Neural crest cell (in vitro differentiated cells): ENCODE data around the gene GRIA4. TPM values are rescaled to one million over a fixed set of nuclear protein-coding genes. Genes with fewer than 3 reads are reported as not detected.
A peak's percentile ranks its signal among the peaks of the same experiment; 100 is the strongest.

Experiments
- DNase-seq: peaks from one replicate; pipeline ENCODE4 v3.0.0; 2021; ENCODE audit warnings: low read depth, mixed read lengths, low spot score
- H3K27ac Mint-ChIP-seq: one replicate; pipeline ENCODE4 v1.8.0; 2021; ENCODE audit warnings: mild to moderate bottlenecking, mixed read lengths; ENCODE audit not compliant: unreplicated experiment
- H3K27me3 Mint-ChIP-seq: 2 replicates; pipeline ENCODE4 v1.8.0; 2021; ENCODE audit warnings: low read depth, mild to moderate bottlenecking, mixed read lengths
- H3K36me3 Mint-ChIP-seq: 2 replicates; pipeline ENCODE4 v1.8.0; 2021; ENCODE audit warnings: low read depth, mild to moderate bottlenecking, mixed read lengths
- H3K4me1 Mint-ChIP-seq: 2 replicates; pipeline ENCODE4 v1.8.0; 2021; ENCODE audit warnings: mixed read lengths
- H3K4me3 Mint-ChIP-seq: one replicate; pipeline ENCODE4 v1.8.0; 2021; ENCODE audit warnings: mild to moderate bottlenecking, mixed read lengths
- H3K9me3 Mint-ChIP-seq: 2 replicates; pipeline ENCODE4 v1.8.0; 2021; ENCODE audit warnings: mixed read lengths
- CTCF ChIP-seq: fragments of 200-600 bp; sonication (generic); conservative IDR thresholded peaks from 2 replicates; pipeline ENCODE4 v1.5.0; 2021; ENCODE audit warnings: antibody characterized with exemption, mild to moderate bottlenecking
- total RNA-seq: library from RNA; stranded (reverse); gene quantifications from 2 replicates; pipeline ENCODE4 v1.2.1, GENCODE V29; 2021

GRIA4 gene
- total RNA-seq, 1 donor from 2014 or later: 2.9 TPM

- no peaks in the 10 kb centered on the region for H3K9me3 Mint-ChIP-seq
- TF ChIP-seq CTCF: no peak
- no peak overlapping the region for H3K27ac Mint-ChIP-seq
These were observed 302.8 kb downstream of the GRIA4 start for GRCh38 chr11:105912666-105913065.

GRCh38 chr11:105915021-105915420 lies 305.1 kb downstream of the GRIA4 start:
- H3K4me1 Mint-ChIP-seq: peaks cover 7% of the 10 kb centered on the region
- no peak for DNase-seq
- no peak overlapping the region for H3K4me3 Mint-ChIP-seq
- H3K36me3 Mint-ChIP-seq: no peaks in the 10 kb centered on the region
- TF ChIP-seq CTCF: no peak
- H3K27me3 Mint-ChIP-seq: no peaks in the 10 kb centered on the region
- peak overlapping the region; percentile 7 for H3K27ac Mint-ChIP-seq
- H3K9me3 Mint-ChIP-seq: no peaks in the 10 kb centered on the region

More at GRCh38 chr11:105912666-105913065, 302.8 kb downstream of the GRIA4 start:
- Mint-ChIP-seq H3K27me3 (no peaks in the 10 kb centered on the region), H3K4me1 (peaks cover 7% of the 10 kb centered on the region), H3K36me3 (no peaks in the 10 kb centered on the region), H3K4me3 (no peak overlapping the region)
- no peak for DNase-seq

GRCh38 chr11:105918039-105918438 lies 308.2 kb downstream of the GRIA4 start:
- Mint-ChIP-seq H3K9me3 (no peaks in the 10 kb centered on the region), H3K36me3 (no peaks in the 10 kb centered on the region), H3K4me3 (no peak overlapping the region), H3K4me1 (peaks cover 7% of the 10 kb centered on the region), H3K27me3 (no peaks in the 10 kb centered on the region), H3K27ac (no peak overlapping the region)
- no peak for TF ChIP-seq CTCF
- DNase-seq: no peak

GRCh38 chr11:105918600-105918999 lies 308.7 kb downstream of the GRIA4 start:
- no peaks in the 10 kb centered on the region for H3K36me3 Mint-ChIP-seq
- no peaks in the 10 kb centered on the region for H3K9me3 Mint-ChIP-seq
- H3K27ac Mint-ChIP-seq: no peak overlapping the region
- DNase-seq: no peak
- H3K4me1 Mint-ChIP-seq: peaks cover 7% of the 10 kb centered on the region
- TF ChIP-seq CTCF: no peak
- no peak overlapping the region for H3K4me3 Mint-ChIP-seq
- no peaks in the 10 kb centered on the region for H3K27me3 Mint-ChIP-seq

- Mint-ChIP-seq H3K4me1 (no peaks in the 10 kb centered on the region), H3K4me3 (no peak overlapping the region), H3K27ac (no peak overlapping the region), H3K9me3 (no peaks in the 10 kb centered on the region), H3K36me3 (no peaks in the 10 kb centered on the region), H3K27me3 (no peaks in the 10 kb centered on the region)
- no peak for TF ChIP-seq CTCF
- no peak for DNase-seq
These were observed 313.4 kb downstream of the GRIA4 start for GRCh38 chr11:105923252-105923651.

- Mint-ChIP-seq H3K27me3 (no peaks in the 10 kb centered on the region), H3K4me3 (no peak overlapping the region), H3K36me3 (no peaks in the 10 kb centered on the region), H3K9me3 (no peaks in the 10 kb centered on the region), H3K27ac (no peak overlapping the region), H3K4me1 (no peaks in the 10 kb centered on the region)
- no peak for DNase-seq
- no peak for TF ChIP-seq CTCF
These were observed 313.9 kb downstream of the GRIA4 start for GRCh38 chr11:105923807-105924206.
